ENCODE results near the gene KLHL3. TPM values are rescaled to one million over a fixed set of nuclear protein-coding genes. Genes with fewer than 3 reads are reported as not detected.

KLHL3 gene
- total and polyA plus RNA-seq, 2 experiments from 2014 or later = 4.9 to 10.8 TPM

GRCh38 chr5:137598399-137598798 is 137.5 kb downstream of the KLHL3 start:
- H3K4me3 ChIP-seq = no peak overlapping the region
- H2AFZ ChIP-seq = no peak overlapping the region
- no peaks in the 10 kb centered on the region for H3K79me2 ChIP-seq (replicated peaks; ENCODE audit: insufficient read depth)
- no peak overlapping the region for H3K27ac ChIP-seq (ENCODE audit: low read depth)
- Mint-ChIP-seq H3K4me1 (no peaks in the 10 kb centered on the region), H3K27ac (no peak overlapping the region), H3K9me3 (no peaks in the 10 kb centered on the region), H3K4me3 (no peak overlapping the region), H3K27me3 (ENCODE audit: insufficient read depth, low read depth, poor library complexity) (peaks cover 3% of the 10 kb centered on the region), H3K36me3 (ENCODE audit: low read depth) (no peaks in the 10 kb centered on the region)
- H3K9me2 ChIP-seq (ENCODE audit: insufficient read depth) = no peaks in the 10 kb centered on the region
- H3F3A ChIP-seq (replicated peaks; ENCODE audit: low read depth) = no peaks in the 10 kb centered on the region
- ATAC-seq (no peak), DNase-seq (ENCODE audit: low spot score) (no peak)
- no peak overlapping the region for H3K4me2 ChIP-seq
- H3K27me3 ChIP-seq (ENCODE audit: insufficient read depth) = no peaks in the 10 kb centered on the region
- TF ChIP-seq EZH2phosphoT487 (IDR thresholded peaks at IDR 0.05; ENCODE audit: unreplicated experiment) (no peak), STAT1 (IDR thresholded peaks at IDR 0.05; ENCODE audit: unreplicated experiment) (no peak), JUNB (IDR thresholded peaks at IDR 0.05; ENCODE audit: unreplicated experiment) (no peak), EZH2 (IDR thresholded peaks at IDR 0.05; ENCODE audit: low read depth, unreplicated experiment) (no peak), ZNF462 (CRISPR knock-in tag; IDR thresholded peaks at IDR 0.05) (no peak), NANOG (IDR thresholded peaks at IDR 0.05; ENCODE audit: borderline replicate concordance) (no peak), CTCF (conservative IDR thresholded peaks at IDR 0.05; ENCODE audit: low read depth in 2 of 2) (no peak), ETS1 (IDR thresholded peaks at IDR 0.05) (no peak), REST (IDR thresholded peaks at IDR 0.05; ENCODE audit: unreplicated experiment) (no peak)
- no peaks in the 10 kb centered on the region for H3K4me1 ChIP-seq (ENCODE audit: insufficient read depth)
- H3K36me3 ChIP-seq (ENCODE audit: insufficient read depth) = no peaks in the 10 kb centered on the region
- no peaks in the 10 kb centered on the region for H4K20me1 ChIP-seq (replicated peaks; ENCODE audit: insufficient read depth)

Measured in GM23338 (cell line).